ENCODE results near the gene ZBTB7C. TPM values are rescaled to one million over a fixed set of nuclear protein-coding genes. Genes with fewer than 3 reads are reported as not detected.
"Not testable (repeated sequence)": the region's sequence is repeated elsewhere in the genome, so short reads cannot be mapped to it uniquely, and the experiment has no call there.

Gene ZBTB7C
- total RNA-seq, 3 donors from 2014 or later (not counting 1 experiment from before 2014, with no cell fraction given) = 0.07 TPM; not detected in 2

DNA sequence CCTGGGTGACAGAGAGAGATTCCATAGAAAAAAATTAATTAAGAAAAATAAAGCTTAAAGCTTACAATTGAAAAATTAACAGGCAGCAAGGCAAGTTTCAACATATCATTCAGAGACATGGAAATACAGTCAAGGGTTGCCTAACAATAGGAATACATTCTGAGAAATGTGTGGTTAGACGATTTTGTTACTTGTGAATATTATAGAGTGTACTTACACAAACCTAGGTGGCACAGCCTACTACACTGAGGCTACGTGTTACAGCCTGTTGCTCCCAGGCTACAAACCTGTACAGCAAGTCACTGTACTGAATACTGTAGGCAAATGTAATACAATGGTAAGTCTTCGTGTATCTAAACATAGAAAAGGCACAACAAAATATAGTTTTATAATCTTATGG, 27.7 kb upstream of the ZBTB7C start:
- no peaks in the 10 kb centered on the region for H3K27me3 ChIP-seq (ENCODE audit: control insufficient read depth, insufficient read depth, low read length)
- Mint-ChIP-seq H3K4me1 (no peaks in the 10 kb centered on the region), H3K4me3 (no peak overlapping the region), H3K9me3 (no peaks in the 10 kb centered on the region), H3K27me3 (ENCODE audit: low read depth in 2 of 2) (peaks cover 25 to 55% of the 10 kb centered on the region in 2 donors), H3K36me3 (no peaks in the 10 kb centered on the region), H3K27ac (no peak overlapping the region)
- intact Hi-C loops (cut with micrococcal nuclease) = no loop called here
- no peak for DNase-seq
- TF ChIP-seq, protein P1, sequence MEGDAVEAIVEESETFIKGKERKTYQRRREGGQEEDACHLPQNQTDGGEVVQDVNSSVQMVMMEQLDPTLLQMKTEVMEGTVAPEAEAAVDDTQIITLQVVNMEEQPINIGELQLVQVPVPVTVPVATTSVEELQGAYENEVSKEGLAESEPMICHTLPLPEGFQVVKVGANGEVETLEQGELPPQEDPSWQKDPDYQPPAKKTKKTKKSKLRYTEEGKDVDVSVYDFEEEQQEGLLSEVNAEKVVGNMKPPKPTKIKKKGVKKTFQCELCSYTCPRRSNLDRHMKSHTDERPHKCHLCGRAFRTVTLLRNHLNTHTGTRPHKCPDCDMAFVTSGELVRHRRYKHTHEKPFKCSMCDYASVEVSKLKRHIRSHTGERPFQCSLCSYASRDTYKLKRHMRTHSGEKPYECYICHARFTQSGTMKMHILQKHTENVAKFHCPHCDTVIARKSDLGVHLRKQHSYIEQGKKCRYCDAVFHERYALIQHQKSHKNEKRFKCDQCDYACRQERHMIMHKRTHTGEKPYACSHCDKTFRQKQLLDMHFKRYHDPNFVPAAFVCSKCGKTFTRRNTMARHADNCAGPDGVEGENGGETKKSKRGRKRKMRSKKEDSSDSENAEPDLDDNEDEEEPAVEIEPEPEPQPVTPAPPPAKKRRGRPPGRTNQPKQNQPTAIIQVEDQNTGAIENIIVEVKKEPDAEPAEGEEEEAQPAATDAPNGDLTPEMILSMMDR (IDR thresholded peaks at IDR 0.05) = no peak
- H3K27ac ChIP-seq (ENCODE audit: low read length) = no peak overlapping the region
- no peaks in the 10 kb centered on the region for H3K9me3 ChIP-seq (ENCODE audit: control insufficient read depth, insufficient read depth, low read length)
- WGBS (ENCODE audit: insufficient coverage) = 75% methylated on average over 3 of the region's 3 CpGs
- ATAC-seq = no peak
- no peak overlapping the region for H3K4me3 ChIP-seq (ENCODE audit: low read length)
- no peaks in the 10 kb centered on the region for H3K36me3 ChIP-seq (ENCODE audit: control insufficient read depth, insufficient read depth, low read length)
- no peaks in the 10 kb centered on the region for H3K4me1 ChIP-seq (ENCODE audit: control insufficient read depth, insufficient read depth, low read length)

GRCh38 chr18:48434382-48434781, 25.2 kb upstream of the ZBTB7C start:
- H3K4me3 Mint-ChIP-seq; H3K4me1 Mint-ChIP-seq; H3K36me3 Mint-ChIP-seq; DNase-seq; H3K27ac ChIP-seq (ENCODE audit: low read length); H3K36me3 ChIP-seq (ENCODE audit: control insufficient read depth, insufficient read depth, low read length); H3K9me3 Mint-ChIP-seq; H3K4me3 ChIP-seq (ENCODE audit: low read length); H3K4me1 ChIP-seq (ENCODE audit: control insufficient read depth, insufficient read depth, low read length); H3K27me3 ChIP-seq (ENCODE audit: control insufficient read depth, insufficient read depth, low read length); H3K27ac Mint-ChIP-seq; ATAC-seq; intact Hi-C loops (cut with micrococcal nuclease); H3K9me3 ChIP-seq (ENCODE audit: control insufficient read depth, insufficient read depth, low read length): not testable (repeated sequence)
- peaks cover 29 to 50% of the 10 kb centered on the region in 2 donors for H3K27me3 Mint-ChIP-seq (ENCODE audit: low read depth in 2 of 2)
- WGBS (ENCODE audit: insufficient coverage) = 94% methylated on average over 4 of the region's 4 CpGs

- ATAC-seq (no peak), DNase-seq (no peak)
- no peak overlapping the region for H3K4me3 Mint-ChIP-seq
- peaks cover 31 to 45% of the 10 kb centered on the region in 2 donors for H3K27me3 Mint-ChIP-seq (ENCODE audit: low read depth in 2 of 2)
- H3K4me1 ChIP-seq (ENCODE audit: control insufficient read depth, insufficient read depth, low read length) = no peaks in the 10 kb centered on the region
- no peaks in the 10 kb centered on the region for H3K27me3 ChIP-seq (ENCODE audit: control insufficient read depth, insufficient read depth, low read length)
- no peaks in the 10 kb centered on the region for H3K36me3 Mint-ChIP-seq
- no peaks in the 10 kb centered on the region for H3K36me3 ChIP-seq (ENCODE audit: control insufficient read depth, insufficient read depth, low read length)
- WGBS (ENCODE audit: insufficient coverage) = 94% methylated on average over 2 of the region's 2 CpGs
- no peak overlapping the region for H3K4me3 ChIP-seq (ENCODE audit: low read length)
- H3K4me1 Mint-ChIP-seq = no peaks in the 10 kb centered on the region
- H3K27ac Mint-ChIP-seq = no peak overlapping the region
- intact Hi-C loops (cut with micrococcal nuclease) = no loop called here
- no peaks in the 10 kb centered on the region for H3K9me3 Mint-ChIP-seq
- TF ChIP-seq, protein P1 (IDR thresholded peaks at IDR 0.05) = no peak
- no peaks in the 10 kb centered on the region for H3K9me3 ChIP-seq (ENCODE audit: control insufficient read depth, insufficient read depth, low read length)
- no peak overlapping the region for H3K27ac ChIP-seq (ENCODE audit: low read length)
These were observed 24.4 kb upstream of the ZBTB7C start for GRCh38 chr18:48433541-48433940.

DNA sequence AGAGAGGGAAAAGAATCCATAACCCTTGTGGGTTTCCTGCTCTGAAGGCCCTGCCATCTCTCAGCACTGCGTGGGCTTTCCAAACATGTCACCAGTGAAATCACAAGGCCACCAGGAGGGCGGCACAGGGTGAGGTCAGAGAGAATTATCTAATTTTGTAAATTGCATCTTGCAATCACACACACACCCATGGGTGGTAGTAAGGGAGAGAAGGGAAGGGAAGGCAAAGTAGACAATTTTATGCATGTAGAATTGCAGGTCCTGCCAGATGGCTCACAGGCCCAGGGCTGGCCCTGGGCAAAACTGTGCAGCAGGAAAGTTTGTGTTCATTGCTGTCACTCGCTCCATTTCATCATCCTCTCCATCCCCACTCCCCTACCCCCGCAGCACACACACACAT, 21.0 kb upstream of the ZBTB7C start:
- Mint-ChIP-seq H3K9me3 (no peaks in the 10 kb centered on the region), H3K27me3 (ENCODE audit: low read depth in 2 of 2) (peaks cover 39 to 57% of the 10 kb centered on the region in 2 donors), H3K4me3 (no peak overlapping the region), H3K4me1 (no peaks in the 10 kb centered on the region), H3K36me3 (no peaks in the 10 kb centered on the region), H3K27ac (no peak overlapping the region)
- ATAC-seq (no peak), DNase-seq (no peak)
- Histone ChIP-seq H3K36me3 (ENCODE audit: control insufficient read depth, insufficient read depth, low read length) (no peaks in the 10 kb centered on the region), H3K27me3 (ENCODE audit: control insufficient read depth, insufficient read depth, low read length) (no peaks in the 10 kb centered on the region), H3K4me1 (ENCODE audit: control insufficient read depth, insufficient read depth, low read length) (no peaks in the 10 kb centered on the region), H3K9me3 (ENCODE audit: control insufficient read depth, insufficient read depth, low read length) (no peaks in the 10 kb centered on the region), H3K27ac (ENCODE audit: low read length) (no peak overlapping the region), H3K4me3 (ENCODE audit: low read length) (no peak overlapping the region)
- intact Hi-C loops (cut with micrococcal nuclease) = no loop called here
- TF ChIP-seq, protein P1 (IDR thresholded peaks at IDR 0.05) = no peak
- WGBS (ENCODE audit: insufficient coverage) = 86% methylated on average over 3 of the region's 4 CpGs
